ENCODE data around the gene DHH. TPM values are rescaled to one million over a fixed set of nuclear protein-coding genes. Genes with fewer than 3 reads are reported as not detected.

The DHH gene
- total and polyA plus RNA-seq, 2 experiments from 2014 or later, result not detected

DNA sequence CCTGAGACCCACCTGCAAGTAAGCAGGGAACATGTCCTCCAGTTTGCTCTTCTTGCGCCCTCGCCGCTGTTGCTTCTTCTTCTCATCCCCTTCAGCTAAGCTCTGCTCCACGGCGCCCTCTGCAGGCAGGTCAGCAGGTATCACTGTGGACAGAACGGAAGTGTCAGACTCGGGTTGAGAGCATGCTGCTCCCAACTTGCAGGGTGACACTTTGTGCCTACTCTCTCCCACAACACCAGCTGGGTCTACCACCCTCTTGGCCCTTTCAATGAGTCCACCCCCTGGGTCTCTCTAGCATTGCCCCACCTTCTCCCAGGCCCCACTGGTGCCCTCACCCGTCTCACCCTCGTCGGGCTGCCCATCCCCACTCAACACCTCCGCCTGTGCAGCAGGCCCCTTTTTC is 50.7 kb downstream of the DHH start:
- H3K9me3 ChIP-seq (ENCODE audit: low read depth), result no peaks in the 10 kb centered on the region
- 61% methylated on average over 9 of the region's 11 CpGs for WGBS (ENCODE audit: low lambda C conversion rate, missing lambda C conversion rate)
- no peaks in the 10 kb centered on the region for H3K27me3 ChIP-seq
- H3K36me3 ChIP-seq (replicated peaks; ENCODE audit: insufficient read depth, low read depth), result no peaks in the 10 kb centered on the region
- no peak overlapping the region for H2AFZ ChIP-seq
- H3K4me2 ChIP-seq, result no peak overlapping the region
- peak; percentile 65 for DNase-seq (ENCODE audit: low spot score)
- H3K4me3 ChIP-seq, result no peak overlapping the region
- no peaks in the 10 kb centered on the region for H3K4me1 ChIP-seq (ENCODE audit: insufficient read depth)
- no peaks in the 10 kb centered on the region for H4K20me1 ChIP-seq (ENCODE audit: insufficient read depth, poor library complexity, severe bottlenecking)
- no peak overlapping the region for H3K27ac ChIP-seq
- no peak for TF ChIP-seq EZH2 (IDR thresholded peaks at IDR 0.05; ENCODE audit: borderline replicate concordance)
- TF ChIP-seq, protein P1, sequence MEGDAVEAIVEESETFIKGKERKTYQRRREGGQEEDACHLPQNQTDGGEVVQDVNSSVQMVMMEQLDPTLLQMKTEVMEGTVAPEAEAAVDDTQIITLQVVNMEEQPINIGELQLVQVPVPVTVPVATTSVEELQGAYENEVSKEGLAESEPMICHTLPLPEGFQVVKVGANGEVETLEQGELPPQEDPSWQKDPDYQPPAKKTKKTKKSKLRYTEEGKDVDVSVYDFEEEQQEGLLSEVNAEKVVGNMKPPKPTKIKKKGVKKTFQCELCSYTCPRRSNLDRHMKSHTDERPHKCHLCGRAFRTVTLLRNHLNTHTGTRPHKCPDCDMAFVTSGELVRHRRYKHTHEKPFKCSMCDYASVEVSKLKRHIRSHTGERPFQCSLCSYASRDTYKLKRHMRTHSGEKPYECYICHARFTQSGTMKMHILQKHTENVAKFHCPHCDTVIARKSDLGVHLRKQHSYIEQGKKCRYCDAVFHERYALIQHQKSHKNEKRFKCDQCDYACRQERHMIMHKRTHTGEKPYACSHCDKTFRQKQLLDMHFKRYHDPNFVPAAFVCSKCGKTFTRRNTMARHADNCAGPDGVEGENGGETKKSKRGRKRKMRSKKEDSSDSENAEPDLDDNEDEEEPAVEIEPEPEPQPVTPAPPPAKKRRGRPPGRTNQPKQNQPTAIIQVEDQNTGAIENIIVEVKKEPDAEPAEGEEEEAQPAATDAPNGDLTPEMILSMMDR (IDR thresholded peaks at IDR 0.05; ENCODE audit: poor library complexity), result peak; percentile 55
- H3K9me2 ChIP-seq (replicated peaks; ENCODE audit: insufficient read depth), result no peaks in the 10 kb centered on the region
- H3K79me2 ChIP-seq, result no peaks in the 10 kb centered on the region

GRCh38 chr12:49043241-49043640 is 51.4 kb downstream of the DHH start:
- 95% methylated on average over 4 of the region's 4 CpGs for WGBS (ENCODE audit: low lambda C conversion rate, missing lambda C conversion rate)
- H3K27ac ChIP-seq, result no peak overlapping the region
- H3K4me2 ChIP-seq, result no peak overlapping the region
- H3K79me2 ChIP-seq, result no peaks in the 10 kb centered on the region
- no peak overlapping the region for H3K4me3 ChIP-seq
- no peaks in the 10 kb centered on the region for H3K36me3 ChIP-seq (replicated peaks; ENCODE audit: insufficient read depth, low read depth)
- no peaks in the 10 kb centered on the region for H3K4me1 ChIP-seq (ENCODE audit: insufficient read depth)
- H3K9me3 ChIP-seq (ENCODE audit: low read depth), result no peaks in the 10 kb centered on the region
- H3K27me3 ChIP-seq, result no peaks in the 10 kb centered on the region
- no peak for DNase-seq (ENCODE audit: low spot score)
- H2AFZ ChIP-seq, result no peak overlapping the region
- TF ChIP-seq, protein P1 (IDR thresholded peaks at IDR 0.05; ENCODE audit: poor library complexity), result no peak
- TF ChIP-seq EZH2 (IDR thresholded peaks at IDR 0.05; ENCODE audit: borderline replicate concordance) (no peak), EZH2phosphoT487 (IDR thresholded peaks at IDR 0.05; ENCODE audit: low read depth, severe bottlenecking, unreplicated experiment) (no peak)
- H3K9me2 ChIP-seq (replicated peaks; ENCODE audit: insufficient read depth), result no peaks in the 10 kb centered on the region
- no peaks in the 10 kb centered on the region for H4K20me1 ChIP-seq (ENCODE audit: insufficient read depth, poor library complexity, severe bottlenecking)

DNA sequence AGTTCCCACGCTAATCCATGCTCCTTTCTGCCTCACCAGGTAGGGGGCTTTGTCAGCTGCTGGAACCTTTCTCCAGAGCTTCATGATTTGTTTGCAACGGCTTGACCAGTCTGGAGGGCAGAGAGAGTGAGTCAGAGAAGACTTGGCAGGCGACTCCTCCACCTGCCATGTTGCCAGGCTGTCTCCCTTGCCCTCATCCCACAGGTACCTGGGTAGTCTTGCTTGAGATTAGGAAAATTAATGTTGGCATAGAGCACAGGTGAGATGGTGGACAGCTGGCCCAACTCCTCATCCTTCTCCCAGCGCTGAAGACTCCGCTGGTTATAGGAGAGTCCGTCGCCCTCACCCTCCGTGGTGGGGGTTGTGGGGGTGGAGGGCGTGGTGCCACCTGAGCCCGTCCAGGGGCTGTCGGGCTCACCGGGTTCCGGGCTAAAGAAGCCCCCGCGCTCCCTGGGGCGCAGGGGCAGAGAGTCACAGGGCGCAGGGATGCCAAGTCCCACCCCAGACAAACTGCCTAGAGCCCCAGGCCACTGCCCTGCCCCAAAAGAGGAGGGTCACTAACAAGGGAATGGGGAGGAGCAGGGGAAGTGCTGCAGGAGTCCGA is 52.6 kb downstream of the DHH start:
- DNase-seq (ENCODE audit: low spot score), result no peak
- no peaks in the 10 kb centered on the region for H3K9me2 ChIP-seq (replicated peaks; ENCODE audit: insufficient read depth)
- H4K20me1 ChIP-seq (ENCODE audit: insufficient read depth, poor library complexity, severe bottlenecking), result no peaks in the 10 kb centered on the region
- H3K36me3 ChIP-seq (replicated peaks; ENCODE audit: insufficient read depth, low read depth), result no peaks in the 10 kb centered on the region
- WGBS (ENCODE audit: low lambda C conversion rate, missing lambda C conversion rate), result 97% methylated on average over 12 of the region's 18 CpGs
- no peaks in the 10 kb centered on the region for H3K79me2 ChIP-seq
- H3K4me1 ChIP-seq (ENCODE audit: insufficient read depth), result no peaks in the 10 kb centered on the region
- no peak overlapping the region for H3K4me3 ChIP-seq
- H3K27ac ChIP-seq, result no peak overlapping the region
- TF ChIP-seq, protein P1 (IDR thresholded peaks at IDR 0.05; ENCODE audit: poor library complexity), result no peak
- no peak overlapping the region for H3K4me2 ChIP-seq
- H3K27me3 ChIP-seq, result no peaks in the 10 kb centered on the region
- no peak overlapping the region for H2AFZ ChIP-seq
- no peaks in the 10 kb centered on the region for H3K9me3 ChIP-seq (ENCODE audit: low read depth)
